GM12878 (cell line): Measurements from ENCODE around the gene TRUB1.

ENCODE experiments used
- BHLHE40 ChIP-seq, 2 experiments: fragments of 450-650 bp in 1 of 2; IDR thresholded peaks; 2 replicates each; pipeline ENCODE4 v1.6.1; 2011 to 2017; ENCODE audit warnings: low read depth in 2 of 2, borderline replicate concordance in 1 of 2, improper control_type of control experiment in 1 of 2, low read length in 1 of 2, mild to moderate bottlenecking in 1 of 2
- CEBPB ChIP-seq, 2 experiments: fragments of 150-350 bp in 1 of 2; IDR thresholded peaks; 2 replicates each; pipeline ENCODE4 v1.6.1; 2012 to 2014; ENCODE audit warnings: low read depth in 2 of 2, low read length in 2 of 2, borderline replicate concordance in 1 of 2, inconsistent platforms in 1 of 2
- CHD2 ChIP-seq: IDR thresholded peaks from 2 replicates; pipeline ENCODE4 v1.6.1; 2011; ENCODE audit warnings: low read depth, low read length, improper control_type of control experiment, borderline replicate concordance
- CTCF ChIP-seq, 3 experiments: IDR thresholded peaks in 2 of 3; conservative IDR thresholded peaks in 1 of 3; 2 replicates each; pipeline ENCODE4 v1.5.1; 2011; ENCODE audit warnings: low read depth in 3 of 3, low read length in 3 of 3, mild to moderate bottlenecking in 3 of 3, control low read depth in 2 of 3, moderate library complexity in 2 of 3, inconsistent platforms in 1 of 3, mixed read lengths in 1 of 3; ENCODE audit not compliant: control insufficient read depth in 2 of 3, insufficient read depth in 1 of 3; ENCODE audit errors: extremely low read depth in 1 of 3
- EGR1 ChIP-seq, 2 experiments: IDR thresholded peaks; 1 replicate in 1 of 2; 2 replicates in 1 of 2; pipeline ENCODE4 v1.6.1; 2011 to 2012; ENCODE audit warnings: low read depth in 2 of 2, low read length in 2 of 2, borderline replicate concordance in 1 of 2, mild to moderate bottlenecking in 1 of 2, moderate library complexity in 1 of 2
- EZH2 ChIP-seq: IDR thresholded peaks from 2 replicates; pipeline ENCODE4 v1.6.1; 2012; ENCODE audit warnings: low read depth, mild to moderate bottlenecking, control low read depth, inconsistent platforms, low read length, borderline replicate concordance; ENCODE audit not compliant: control insufficient read depth
- POLR2A ChIP-seq: IDR thresholded peaks from 2 replicates; pipeline ENCODE4 v1.6.1; 2011; ENCODE audit warnings: low read depth, mild to moderate bottlenecking, low read length
- RELA ChIP-seq: fragments of 450-650 bp; IDR thresholded peaks from 2 replicates; pipeline ENCODE4 v1.8.0; 2014; ENCODE audit warnings: borderline replicate concordance; ENCODE audit not compliant: partially characterized antibody
- SMAD1 ChIP-seq: fragments of 450-650 bp; IDR thresholded peaks from 2 replicates; pipeline ENCODE4 v1.6.1; 2018; ENCODE audit warnings: mild to moderate bottlenecking, low read depth; ENCODE audit not compliant: partially characterized antibody
- SMARCA5 ChIP-seq: fragments of 450-650 bp; IDR thresholded peaks from 2 replicates; pipeline ENCODE4 v1.6.1; 2017; ENCODE audit warnings: mild to moderate bottlenecking
- SUZ12 ChIP-seq: fragments of 200-600 bp; sonication (generic); IDR thresholded peaks from one replicate; pipeline ENCODE4 v1.6.1; 2018; ENCODE audit warnings: antibody characterized with exemption, mild to moderate bottlenecking; ENCODE audit not compliant: unreplicated experiment
- YY1 ChIP-seq: IDR thresholded peaks from 2 replicates; pipeline ENCODE4 v1.6.1; 2011; ENCODE audit warnings: low read depth, mild to moderate bottlenecking, low read length

- TF ChIP-seq EZH2 = no peak
- no peak for TF ChIP-seq YY1
- no peak for TF ChIP-seq CHD2
- TF ChIP-seq POLR2A = no peak
- no peak for TF ChIP-seq SUZ12
- TF ChIP-seq CEBPB (IDR thresholded peaks at IDR 0.05; ENCODE audit: borderline replicate concordance in 1 of 2, low read depth in 2 of 2, low read length in 2 of 2) = no peak
- no peak for TF ChIP-seq SMARCA5
- no peak for TF ChIP-seq EGR1 (IDR thresholded peaks at IDR 0.05; ENCODE audit: borderline replicate concordance in 1 of 2, low read depth in 2 of 2, low read length in 2 of 2)
- no peak for TF ChIP-seq RELA
- no peak for TF ChIP-seq BHLHE40 (IDR thresholded peaks at IDR 0.05; ENCODE audit: borderline replicate concordance in 1 of 2, low read depth in 2 of 2, low read length in 1 of 2)
- TF ChIP-seq SMAD1 = no peak
- no peak for TF ChIP-seq CTCF (IDR thresholded peaks at IDR 0.05 in 2 of 3, conservative IDR thresholded peaks at IDR 0.05 in 1 of 3; ENCODE audit: control insufficient read depth in 2 of 3, extremely low read depth in 1 of 3, insufficient read depth in 1 of 3, low read depth in 3 of 3, low read length in 3 of 3)
Observed at GRCh38 chr10:114922003-114922402, 16.0 kb upstream of the TRUB1 start.
